IPS DF 6.9 (cell line): Measurements from ENCODE around the gene SPATA22.

Source experiments
- DNase-seq: peaks from one replicate; pipeline ENCODE4 v3.0.0-alpha.2; 2013; ENCODE audit warnings: low read depth, low spot score
- H3K27ac ChIP-seq: one replicate; pipeline ENCODE4 v1.5.1; 2013; ENCODE audit warnings: low read length, control low read depth
- H3K27me3 ChIP-seq: 2 replicates; pipeline ENCODE4 v1.6.1; 2013; ENCODE audit warnings: mild to moderate bottlenecking, low read length; ENCODE audit not compliant: control insufficient read depth, insufficient read depth
- H3K36me3 ChIP-seq: 2 replicates; pipeline ENCODE4 v1.6.1; 2013; ENCODE audit warnings: low read length; ENCODE audit not compliant: control insufficient read depth, insufficient read depth
- H3K4me1 ChIP-seq: 2 replicates; pipeline ENCODE4 v1.6.1; 2013; ENCODE audit warnings: low read length; ENCODE audit not compliant: control insufficient read depth, insufficient read depth
- H3K4me3 ChIP-seq: 2 replicates; pipeline ENCODE4 v1.5.1; 2013; ENCODE audit warnings: mild to moderate bottlenecking, low read length
- H3K9me3 ChIP-seq: 2 replicates; pipeline ENCODE4 v1.6.1; 2013; ENCODE audit warnings: low read length, inconsistent platforms; ENCODE audit not compliant: control insufficient read depth, insufficient read depth
- WGBS: extraction: QIAGEN DNeasy Blood & Tissue Kit; methylation state at CpG from one replicate; pipeline ENCODE4 v1.1.7; 2013; ENCODE audit warnings: mixed read lengths, missing lambda C conversion rate; ENCODE audit not compliant: insufficient read length, insufficient coverage; 5-methylcytosine and 5-hydroxymethylcytosine counted together

SPATA22 gene

DNA sequence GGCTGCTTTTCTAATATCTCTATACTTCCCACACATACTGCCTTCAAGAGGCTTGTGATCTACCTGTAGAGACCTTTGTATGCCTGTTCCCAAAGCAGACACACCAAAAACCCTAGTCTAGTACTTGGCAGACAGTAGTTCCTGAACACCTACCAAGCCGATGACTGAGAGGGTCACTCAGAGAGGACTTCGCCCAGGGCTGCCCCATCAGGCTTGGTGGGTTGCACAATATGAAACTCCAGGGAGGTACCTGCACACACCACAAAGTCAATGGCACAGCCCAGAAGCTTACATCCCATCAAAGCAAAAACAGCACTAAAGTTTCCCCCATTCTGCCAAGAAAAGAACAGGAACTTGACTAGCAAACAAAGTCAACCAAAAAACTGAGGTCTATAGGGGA lies 34.4 kb upstream of the SPATA22 start:
- Histone ChIP-seq H3K4me3 (no peak overlapping the region), H3K36me3 (no peaks in the 10 kb centered on the region), H3K4me1 (no peaks in the 10 kb centered on the region), H3K27ac (no peak overlapping the region), H3K27me3 (no peaks in the 10 kb centered on the region), H3K9me3 (no peaks in the 10 kb centered on the region)
- no peak for DNase-seq
- no CpG with 5 or more reads among the region's 2 CpGs for WGBS

DNA sequence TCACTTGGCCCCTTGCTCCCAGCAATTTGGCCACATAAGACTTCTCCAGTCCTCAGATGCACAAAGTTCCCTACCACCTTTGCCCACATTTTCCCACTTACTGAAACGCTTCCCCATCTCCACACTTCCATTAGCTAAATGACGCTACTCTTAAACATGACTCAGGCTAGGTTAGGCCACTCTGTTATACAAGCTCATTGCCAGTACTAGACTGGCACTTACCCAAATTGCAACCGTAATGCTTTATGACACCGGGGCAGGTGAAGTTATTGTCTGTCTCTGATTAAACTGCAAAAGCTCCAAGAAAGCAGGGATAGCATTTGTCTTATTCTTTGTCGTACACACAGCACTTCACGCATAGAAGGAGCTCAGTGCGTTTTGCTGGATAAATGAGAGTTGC lies 33.4 kb upstream of the SPATA22 start:
- H3K4me3 ChIP-seq = no peak overlapping the region
- no peaks in the 10 kb centered on the region for H3K36me3 ChIP-seq
- no peak overlapping the region for H3K27ac ChIP-seq
- H3K9me3 ChIP-seq = no peaks in the 10 kb centered on the region
- no peaks in the 10 kb centered on the region for H3K4me1 ChIP-seq
- WGBS = no CpG with 5 or more reads among the region's 7 CpGs
- DNase-seq = no peak
- no peaks in the 10 kb centered on the region for H3K27me3 ChIP-seq

- no peak for DNase-seq
- Histone ChIP-seq H3K4me3 (no peak overlapping the region), H3K4me1 (no peaks in the 10 kb centered on the region), H3K36me3 (no peaks in the 10 kb centered on the region), H3K9me3 (no peaks in the 10 kb centered on the region), H3K27me3 (no peaks in the 10 kb centered on the region), H3K27ac (no peak overlapping the region)
- WGBS = no CpG with 5 or more reads among the region's 1 CpG
Observed at GRCh38 chr17:3503285-3503684, 31.7 kb upstream of the SPATA22 start.

- DNase-seq = no peak
- WGBS = no CpG with 5 or more reads among the region's 5 CpGs
- no peaks in the 10 kb centered on the region for H3K9me3 ChIP-seq
- 0 out of 2 replicates have a peak, but pooled peaks cover 1% of the 10 kb centered on the region for H3K4me1 ChIP-seq
- H3K27ac ChIP-seq = no peak overlapping the region
- H3K36me3 ChIP-seq = no peaks in the 10 kb centered on the region
- no peak overlapping the region for H3K4me3 ChIP-seq
- H3K27me3 ChIP-seq = no peaks in the 10 kb centered on the region
Observed at GRCh38 chr17:3502466-3502865, 30.8 kb upstream of the SPATA22 start.

GRCh38 chr17:3501344-3501743 lies 29.7 kb upstream of the SPATA22 start:
- no peak for DNase-seq

DNA sequence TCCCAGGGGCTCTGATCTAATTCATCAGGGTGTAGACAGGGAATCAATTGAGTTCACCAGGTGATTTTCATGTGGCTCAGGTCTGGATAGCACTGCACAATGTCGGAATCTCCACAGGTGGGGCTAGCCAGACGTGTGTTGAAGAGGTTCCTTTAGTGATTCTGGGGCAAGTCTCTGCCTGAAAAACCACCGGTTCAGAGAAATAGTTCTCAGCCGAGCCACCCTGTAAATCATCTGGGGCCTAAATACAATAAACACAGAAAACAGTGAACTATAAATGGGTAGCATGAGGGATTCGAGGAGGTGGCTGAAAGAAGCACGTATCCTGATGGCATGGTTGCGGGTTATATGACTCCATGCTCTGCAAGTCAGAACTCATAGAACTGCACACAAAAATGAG lies 25.5 kb upstream of the SPATA22 start:
- WGBS = no CpG with 5 or more reads among the region's 7 CpGs
- Histone ChIP-seq H3K27ac (no peak overlapping the region), H3K27me3 (no peaks in the 10 kb centered on the region), H3K4me3 (no peak overlapping the region), H3K9me3 (no peaks in the 10 kb centered on the region), H3K4me1 (0 out of 2 replicates have a peak, but pooled peaks cover 2% of the 10 kb centered on the region), H3K36me3 (no peaks in the 10 kb centered on the region)
- DNase-seq = no peak

More at GRCh38 chr17:3501344-3501743, 29.7 kb upstream of the SPATA22 start:
- no peaks in the 10 kb centered on the region for H3K36me3 ChIP-seq
- H3K4me3 ChIP-seq = no peak overlapping the region
- no peak overlapping the region for H3K27ac ChIP-seq
- 0 out of 2 replicates have a peak, but pooled peaks cover 2% of the 10 kb centered on the region for H3K4me1 ChIP-seq
- H3K27me3 ChIP-seq = no peaks in the 10 kb centered on the region
- WGBS = no CpG with 5 or more reads among the region's 5 CpGs
- no peaks in the 10 kb centered on the region for H3K9me3 ChIP-seq

DNA sequence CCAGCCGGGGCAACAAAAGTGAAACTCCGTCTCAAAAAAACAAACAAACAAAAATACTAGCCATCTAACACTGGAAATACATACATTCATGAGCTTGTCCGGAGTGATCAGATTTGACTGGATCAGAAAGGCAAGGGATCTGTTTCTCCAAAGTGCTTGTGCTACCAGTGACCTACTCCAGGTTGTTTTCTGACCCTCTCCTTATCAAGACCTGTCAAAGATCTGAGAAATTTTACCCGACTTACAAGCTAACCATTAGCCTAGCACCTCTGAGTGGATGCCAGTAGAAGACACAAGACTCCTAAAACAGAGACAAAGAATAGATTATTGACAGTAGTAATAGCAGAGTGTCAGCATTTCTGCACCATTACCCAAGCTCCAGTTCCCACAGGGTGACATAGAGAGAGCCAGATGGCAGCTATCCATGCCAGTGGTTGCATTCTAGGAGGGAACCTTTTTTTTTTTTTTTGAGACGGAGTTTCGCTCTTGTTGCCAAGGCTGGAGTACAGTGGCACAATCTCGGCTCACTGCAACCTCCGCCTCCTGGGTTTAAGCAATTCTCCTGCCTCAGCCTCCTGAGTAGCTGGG lies 14.0 kb upstream of the SPATA22 start:
- no CpG with 5 or more reads among the region's 8 CpGs for WGBS
- Histone ChIP-seq H3K4me1 (no peaks in the 10 kb centered on the region), H3K27me3 (no peaks in the 10 kb centered on the region)

DNA sequence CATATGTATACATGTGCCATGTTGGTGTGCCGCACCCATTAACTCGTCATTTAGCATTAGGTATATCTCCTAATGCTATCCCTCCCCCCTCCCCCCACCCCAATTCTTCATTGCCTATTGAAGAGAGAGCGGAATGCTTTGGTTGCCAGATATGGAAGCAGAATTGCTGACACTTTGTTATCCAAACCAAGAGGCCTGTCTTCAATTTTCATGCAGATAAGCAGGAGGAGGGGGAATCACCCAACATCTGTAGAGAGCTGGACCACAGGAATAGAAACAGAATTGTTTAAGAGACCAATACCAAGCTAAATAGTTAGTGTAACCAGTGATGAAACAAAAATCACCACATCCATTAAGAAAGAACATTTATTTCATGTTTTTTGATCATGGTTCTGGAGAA lies 11.2 kb upstream of the SPATA22 start:
- no CpG with 5 or more reads among the region's 3 CpGs for WGBS
- peak; percentile 48 for DNase-seq
- no peaks in the 10 kb centered on the region for H3K36me3 ChIP-seq
- no peaks in the 10 kb centered on the region for H3K27me3 ChIP-seq
- H3K4me1 ChIP-seq = no peaks in the 10 kb centered on the region
- H3K27ac ChIP-seq = no peak overlapping the region
- H3K9me3 ChIP-seq = no peaks in the 10 kb centered on the region
- no peak overlapping the region for H3K4me3 ChIP-seq

More for the DNA sequence above, 14.0 kb upstream of the SPATA22 start:
- H3K36me3 ChIP-seq = no peaks in the 10 kb centered on the region
- no peak overlapping the region for H3K4me3 ChIP-seq
- H3K27ac ChIP-seq = no peak overlapping the region
- no peak for DNase-seq
- no peaks in the 10 kb centered on the region for H3K9me3 ChIP-seq

- no peak for DNase-seq
- no peaks in the 10 kb centered on the region for H3K27me3 ChIP-seq
Observed at GRCh38 chr17:3479988-3480387, 8.4 kb upstream of the SPATA22 start.

DNA sequence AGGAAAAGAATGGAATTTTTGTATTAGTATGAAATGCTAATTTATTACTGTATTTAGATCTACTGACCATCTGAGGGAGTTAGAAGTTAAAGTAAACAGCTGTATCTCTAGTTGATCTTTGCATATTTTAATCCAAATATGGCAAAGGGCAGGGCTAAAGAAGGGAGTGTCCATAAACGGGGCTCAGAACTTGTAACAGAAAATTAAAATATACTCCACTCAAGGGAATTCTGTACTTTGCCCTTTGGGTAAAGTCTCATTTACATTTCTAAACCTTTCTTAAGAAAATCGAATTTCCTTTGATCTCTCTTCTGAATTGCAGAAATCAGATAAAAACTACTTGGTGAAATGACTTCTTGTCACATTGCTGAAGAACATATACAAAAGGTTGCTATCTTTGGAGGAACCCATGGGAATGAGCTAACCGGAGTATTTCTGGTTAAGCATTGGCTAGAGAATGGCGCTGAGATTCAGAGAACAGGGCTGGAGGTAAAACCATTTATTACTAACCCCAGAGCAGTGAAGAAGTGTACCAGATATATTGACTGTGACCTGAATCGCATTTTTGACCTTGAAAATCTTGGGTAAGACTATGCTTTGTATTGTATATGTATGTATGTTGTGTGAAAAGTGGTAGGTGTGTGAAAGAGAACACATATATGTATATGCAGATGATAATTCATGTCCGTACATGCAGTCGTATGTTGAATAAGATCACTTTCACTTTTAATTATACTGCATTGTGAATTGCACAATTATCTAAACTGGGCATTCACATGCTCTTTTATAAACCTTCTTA lies 4.4 kb upstream of the SPATA22 start, which contains the start of gene ASPA:
Gene ASPA, plus strand, starts transcription at position 186 of the 799 bp plus-strand sequence. Its CDS starts 163 bp downstream, at position 349.
- H3K4me3 ChIP-seq = no peak within 1 kb of the TSS
- DNase-seq = no peak
- no peaks in the 10 kb centered on the region for H3K27me3 ChIP-seq

More at GRCh38 chr17:3479988-3480387, 8.4 kb upstream of the SPATA22 start:
- no peak overlapping the region for H3K27ac ChIP-seq
- no peak overlapping the region for H3K4me3 ChIP-seq
- H3K4me1 ChIP-seq = no peaks in the 10 kb centered on the region
- WGBS = no CpG with 5 or more reads among the region's 3 CpGs
- H3K9me3 ChIP-seq = no peaks in the 10 kb centered on the region
- H3K36me3 ChIP-seq = no peaks in the 10 kb centered on the region

More for the DNA sequence above, 4.4 kb upstream of the SPATA22 start, which contains the start of gene ASPA:
- H3K4me1 ChIP-seq = no peaks in the 10 kb centered on the region
- no CpG with 5 or more reads among the region's 7 CpGs for WGBS
- no peak within 1 kb of the TSS for H3K27ac ChIP-seq
- H3K36me3 ChIP-seq = no peaks in the 10 kb centered on the region; the same call in 1 of the 2 replicates
- H3K9me3 ChIP-seq = no peaks in the 10 kb centered on the region
